GM23248 (cell line): ENCODE data around the gene CLIC6. TPM values are rescaled to one million over a fixed set of nuclear protein-coding genes. Genes with fewer than 3 reads are reported as not detected.

Experiments used
- DNase-seq: peaks from one replicate; pipeline ENCODE4 v3.0.0-alpha.2; 2015
- H2AFZ ChIP-seq: fragments of 200-600 bp; sonication (generic); 2 replicates; pipeline ENCODE4 v1.6.1; 2016; ENCODE audit warnings: antibody characterized with exemption
- H3F3A ChIP-seq: fragments of 200-600 bp; sonication (generic); 2 replicates; pipeline ENCODE4 v1.6.1; 2016; ENCODE audit warnings: mild to moderate bottlenecking, antibody characterized with exemption, mixed run types; ENCODE audit not compliant: insufficient read depth
- H3K27ac ChIP-seq: fragments of 200-600 bp; sonication (generic); 2 replicates; pipeline ENCODE4 v1.5.1; 2016; ENCODE audit warnings: mild to moderate bottlenecking
- H3K27me3 ChIP-seq: fragments of 200-600 bp; sonication (generic); replicated peaks from 2 replicates; pipeline ENCODE4 v1.6.1; 2016; ENCODE audit warnings: mild to moderate bottlenecking; ENCODE audit not compliant: insufficient read depth
- H3K36me3 ChIP-seq: fragments of 200-600 bp; sonication (generic); 2 replicates; pipeline ENCODE4 v1.6.1; 2016; ENCODE audit warnings: low read depth, mild to moderate bottlenecking
- H3K4me1 ChIP-seq: fragments of 200-600 bp; sonication (generic); 2 replicates; pipeline ENCODE4 v1.6.1; 2016; ENCODE audit warnings: mild to moderate bottlenecking; ENCODE audit not compliant: insufficient read depth
- H3K4me2 ChIP-seq: fragments of 200-600 bp; sonication (generic); one replicate; pipeline ENCODE4 v1.6.1; 2016; ENCODE audit warnings: mild to moderate bottlenecking; ENCODE audit not compliant: unreplicated experiment
- H3K4me3 ChIP-seq: fragments of 200-600 bp; sonication (generic); 2 replicates; pipeline ENCODE4 v1.5.1; 2016; ENCODE audit warnings: mild to moderate bottlenecking
- H3K79me2 ChIP-seq: fragments of 200-600 bp; sonication (generic); 2 replicates; pipeline ENCODE4 v1.6.1; 2016; ENCODE audit warnings: mild to moderate bottlenecking; ENCODE audit not compliant: insufficient read depth
- H3K9ac ChIP-seq: fragments of 200-600 bp; sonication (generic); 2 replicates; pipeline ENCODE4 v1.6.1; 2016; ENCODE audit warnings: mild to moderate bottlenecking
- H3K9me2 ChIP-seq: fragments of 200-600 bp; sonication (generic); 2 replicates; pipeline ENCODE4 v1.6.1; 2016; ENCODE audit warnings: mixed run types, mild to moderate bottlenecking, moderate library complexity; ENCODE audit not compliant: insufficient read depth
- H3K9me3 ChIP-seq: fragments of 200-600 bp; sonication (generic); one replicate; pipeline ENCODE4 v1.6.1; 2017; ENCODE audit warnings: low read depth
- H4K20me1 ChIP-seq: fragments of 200-600 bp; sonication (generic); 2 replicates; pipeline ENCODE4 v1.6.0; 2016; ENCODE audit not compliant: insufficient read depth
- EZH2 ChIP-seq: fragments of 200-600 bp; sonication (generic); IDR thresholded peaks from 2 replicates; pipeline ENCODE4 v1.6.1; 2018; ENCODE audit warnings: antibody characterized with exemption, mild to moderate bottlenecking; ENCODE audit not compliant: insufficient read depth, poor library complexity, severe bottlenecking
- EZH2phosphoT487 ChIP-seq: fragments of 200-600 bp; sonication (generic); IDR thresholded peaks from 2 replicates; pipeline ENCODE4 v1.6.1; 2018; ENCODE audit warnings: antibody characterized with exemption, moderate library complexity, mild to moderate bottlenecking, low read depth; ENCODE audit not compliant: insufficient read depth
- WGBS, 2 experiments: methylation state at CpG; one replicate each; pipeline ENCODE4 v1.1.6; 2015 to 2017; ENCODE audit warnings: low lambda C conversion rate in 2 of 2, low coverage in 1 of 2; ENCODE audit errors: missing lambda C conversion rate in 2 of 2; 5-methylcytosine and 5-hydroxymethylcytosine counted together
- in situ Hi-C: fragments of 300-500 bp; cut with MboI; formaldehyde crosslinking; loops from 2 replicates; pipeline ENCODE4 v1.15.0; 2020
- polyA plus RNA-seq: library from polyadenylated mRNA; unstranded; fragments of >200 nt; fragmentation: Nextera tagmentation; extraction: Ambion mirVana; gene quantifications from 2 replicates; pipeline ENCODE4 v1.2.1, GENCODE V29; 2016
- total RNA-seq: library from RNA; depleted of rRNA; stranded (reverse); fragments of >200 nt; shearing (Covaris generic); gene quantifications from 2 replicates; pipeline ENCODE4 v1.2.3, GENCODE V29; 2014

CLIC6 gene
- total and polyA plus RNA-seq, 2 experiments from 2014 or later = 0.08 TPM; not detected in 1

GRCh38 chr21:34733852-34734251, 65.1 kb downstream of the CLIC6 start:
- Histone ChIP-seq H3K9me3 (no peaks in the 10 kb centered on the region), H3K9ac (no peak overlapping the region), H3K27me3 (no peaks in the 10 kb centered on the region), H3K4me2 (no peak overlapping the region), H4K20me1 (no peaks in the 10 kb centered on the region), H3K79me2 (no peaks in the 10 kb centered on the region), H3K36me3 (no peaks in the 10 kb centered on the region), H3K4me1 (peaks cover 24% of the 10 kb centered on the region), H3F3A (peaks cover 39% of the 10 kb centered on the region), H2AFZ (no peak overlapping the region), H3K9me2 (no peaks in the 10 kb centered on the region), H3K4me3 (no peak overlapping the region), H3K27ac (peak overlapping the region; percentile 26)
- peak; percentile 65 for DNase-seq
- 51 to 68% methylated on average over 4 of the region's 4 CpGs for WGBS, 2 experiments
- TF ChIP-seq EZH2phosphoT487 = no peak
- TF ChIP-seq EZH2 = no peak
- in situ Hi-C loops = loop anchor here (25.0 kb wide), 1 partner anchor 1203 kb away; no protein-coding TSS in a partner anchor

- 93 to 94% methylated on average over 7 of the region's 7 CpGs for WGBS, 2 experiments
These were observed 65.9 kb downstream of the CLIC6 start for GRCh38 chr21:34734696-34735095.

GRCh38 chr21:34736116-34736874, 67.5 kb downstream of the CLIC6 start:
- Histone ChIP-seq H3K27ac (peak overlapping the region; percentile 26), H3K9me3 (no peaks in the 10 kb centered on the region), H3K9me2 (no peaks in the 10 kb centered on the region), H3K27me3 (no peaks in the 10 kb centered on the region), H3K9ac (no peak overlapping the region), H4K20me1 (no peaks in the 10 kb centered on the region), H3K79me2 (no peaks in the 10 kb centered on the region), H3K4me3 (no peak overlapping the region), H3F3A (peaks cover 39% of the 10 kb centered on the region), H3K4me1 (peaks cover 24% of the 10 kb centered on the region), H3K36me3 (no peaks in the 10 kb centered on the region), H2AFZ (no peak overlapping the region), H3K4me2 (no peak overlapping the region)
- TF ChIP-seq EZH2 (no peak), EZH2phosphoT487 (no peak)
- DNase-seq = peak; percentile 74
- in situ Hi-C loops = loop anchor here (25.0 kb wide), 1 partner anchor 1201 kb away; no protein-coding TSS in a partner anchor
- 51 to 53% methylated on average over 6 of the region's 6 CpGs for WGBS, 2 experiments

More at GRCh38 chr21:34734696-34735095, 65.9 kb downstream of the CLIC6 start:
- H3K9me3 ChIP-seq = no peaks in the 10 kb centered on the region
- TF ChIP-seq EZH2 (no peak), EZH2phosphoT487 (no peak)
- H2AFZ ChIP-seq = no peak overlapping the region
- no peaks in the 10 kb centered on the region for H4K20me1 ChIP-seq
- in situ Hi-C loops = loop anchor here (25.0 kb wide), 1 partner anchor 1203 kb away; no protein-coding TSS in a partner anchor
- H3K4me2 ChIP-seq = no peak overlapping the region
- H3K27ac ChIP-seq = peak overlapping the region; percentile 26; the same call in 1 of the 2 replicates
- no peak overlapping the region for H3K4me3 ChIP-seq
- no peak overlapping the region for H3K9ac ChIP-seq
- H3K4me1 ChIP-seq = peaks cover 24% of the 10 kb centered on the region
- H3K79me2 ChIP-seq = no peaks in the 10 kb centered on the region
- no peaks in the 10 kb centered on the region for H3K27me3 ChIP-seq
- peak; percentile 33 for DNase-seq
- peaks cover 39% of the 10 kb centered on the region for H3F3A ChIP-seq
- H3K9me2 ChIP-seq = no peaks in the 10 kb centered on the region
- no peaks in the 10 kb centered on the region for H3K36me3 ChIP-seq

GRCh38 chr21:34737115-34737514, 68.3 kb downstream of the CLIC6 start:
- no peaks in the 10 kb centered on the region for H3K36me3 ChIP-seq
- peak overlapping the region; percentile 25; the same call in 1 of the 2 replicates for H3K27ac ChIP-seq
- H3K9ac ChIP-seq = no peak overlapping the region
- H4K20me1 ChIP-seq = no peaks in the 10 kb centered on the region
- H3K9me3 ChIP-seq = no peaks in the 10 kb centered on the region
- no peak overlapping the region for H3K4me2 ChIP-seq
- TF ChIP-seq EZH2 (no peak), EZH2phosphoT487 (no peak)
- peak overlapping the region; percentile 4; the same call in 1 of the 2 replicates for H2AFZ ChIP-seq
- in situ Hi-C loops = loop anchor here (25.0 kb wide), 1 partner anchor 1200 kb away; no protein-coding TSS in a partner anchor
- H3F3A ChIP-seq = peaks cover 39% of the 10 kb centered on the region
- H3K27me3 ChIP-seq = no peaks in the 10 kb centered on the region
- no peaks in the 10 kb centered on the region for H3K79me2 ChIP-seq
- peak; percentile 27 for DNase-seq
- H3K4me3 ChIP-seq = no peak overlapping the region
- H3K9me2 ChIP-seq = no peaks in the 10 kb centered on the region
- peaks cover 24% of the 10 kb centered on the region for H3K4me1 ChIP-seq
- WGBS, 2 experiments = 19 to 25% methylated on average over 3 of the region's 3 CpGs
